Bronchus fibroblast of lung (primary cell): ENCODE data around the gene TEX30. TPM values are rescaled to one million over a fixed set of nuclear protein-coding genes. Genes with fewer than 3 reads are reported as not detected.

Experiments used
- total RNA-seq: library from RNA; depleted of rRNA; stranded (reverse); fragments of >200 nt; gene quantifications from 2 replicates; pipeline ENCODE4 v1.2.3, GENCODE V29; 2015

TEX30 gene
- 15.2 and 23.4 TPM in 2 replicates for total RNA-seq

GRCh38 chr13:102773441-102774213, at the start of gene TEX30:
Gene TEX30, minus strand, starts transcription at chr13:102773786. Its CDS starts 3,760 bp downstream, at chr13:102770026.

DNA sequence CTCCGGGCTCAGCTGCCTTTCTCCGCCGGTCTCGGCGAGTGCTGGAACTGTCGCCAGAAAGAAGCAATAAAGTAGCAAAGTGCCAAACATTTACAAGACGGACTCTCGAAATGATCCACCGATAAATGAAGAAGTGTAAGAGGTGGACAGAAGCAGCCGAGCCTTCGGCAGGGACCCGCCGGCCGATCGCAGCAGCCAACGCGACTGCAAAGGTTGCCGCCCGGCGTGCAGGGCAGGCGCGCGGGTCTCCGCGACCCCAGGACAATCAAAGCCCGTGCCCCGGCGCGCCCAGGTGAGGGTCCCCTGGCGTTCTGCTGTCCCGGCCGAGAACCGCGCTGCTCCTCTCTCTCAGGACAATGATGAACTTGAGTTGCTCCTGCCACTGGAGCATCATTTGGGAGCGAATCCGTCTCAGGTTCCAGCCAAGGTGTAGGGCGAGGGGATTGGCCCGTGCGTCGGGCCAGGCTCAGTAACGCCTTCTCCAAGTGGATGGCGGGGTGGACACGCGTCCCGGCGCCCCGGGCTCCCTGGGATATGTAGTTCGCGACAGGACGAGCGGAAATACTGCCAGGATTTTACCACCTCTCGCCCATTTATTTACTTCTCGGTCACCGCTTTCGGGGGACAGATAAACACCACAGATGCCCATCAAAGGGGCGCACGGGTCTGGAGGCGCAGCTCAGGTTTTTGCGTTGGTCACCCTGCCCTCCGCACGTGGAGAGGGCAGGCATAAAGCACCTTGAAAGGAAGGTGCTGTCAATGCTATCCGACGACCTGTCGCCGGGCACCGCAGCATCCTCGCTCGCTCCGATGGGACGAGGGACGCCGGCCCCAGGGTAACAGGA, 25.2 kb upstream of the TEX30 start, which contains the start of the genes BIVM and POGLUT2:
BIVM (plus strand) TSS at position 539 of the 845 bp plus-strand sequence. CDS start 8,149 bp downstream, outside the sequence.
POGLUT2 (minus strand) TSS at position 396 of the 845 bp plus-strand sequence; CDS start at position 90, 306 bp downstream.

Other genes starting within 250 kb of the TEX30 start
- gene TPP2, start 176.8 kb downstream of the TEX30 start, total RNA-seq, result 25.0 and 36.5 TPM in 2 replicates
- gene METTL21C, start 78.7 kb downstream of the TEX30 start, total RNA-seq, result not detected in 2 replicates
- gene POGLUT2, start 25.2 kb upstream of the TEX30 start, total RNA-seq, result 23.5 and 24.0 TPM in 2 replicates
- gene BIVM, start 25.3 kb upstream of the TEX30 start, total RNA-seq, result 15.6 and 19.2 TPM in 2 replicates
- 35.8 and 39.8 TPM in 2 replicates for gene ERCC5, start 72.2 kb upstream of the TEX30 start, total RNA-seq